Glutamatergic neuron (in vitro differentiated cells): Measurements from ENCODE around the gene FHIT. TPM values are rescaled to one million over a fixed set of nuclear protein-coding genes. Genes with fewer than 3 reads are reported as not detected.

ENCODE experiments used
- DNase-seq: peaks from one replicate; pipeline ENCODE4 v3.0.0; 2022
- H3K27ac Mint-ChIP-seq: one replicate; pipeline ENCODE4 v1.8.0; 2020; ENCODE audit warnings: mild to moderate bottlenecking, mixed read lengths, inconsistent platforms; ENCODE audit not compliant: unreplicated experiment
- H3K27me3 Mint-ChIP-seq: one replicate; pipeline ENCODE4 v1.8.0; 2020; ENCODE audit warnings: mild to moderate bottlenecking, moderate library complexity, mixed read lengths, inconsistent platforms; ENCODE audit not compliant: unreplicated experiment
- H3K36me3 Mint-ChIP-seq: one replicate; pipeline ENCODE4 v1.8.0; 2020; ENCODE audit warnings: mild to moderate bottlenecking, mixed read lengths, inconsistent platforms; ENCODE audit not compliant: unreplicated experiment
- H3K4me1 Mint-ChIP-seq: one replicate; pipeline ENCODE4 v1.8.0; 2020; ENCODE audit warnings: mild to moderate bottlenecking, low read depth, mixed read lengths, inconsistent platforms; ENCODE audit not compliant: unreplicated experiment
- H3K4me3 Mint-ChIP-seq: one replicate; pipeline ENCODE4 v1.8.0; 2020; ENCODE audit warnings: mild to moderate bottlenecking, mixed read lengths, inconsistent platforms; ENCODE audit not compliant: unreplicated experiment
- H3K9me3 Mint-ChIP-seq: one replicate; pipeline ENCODE4 v1.8.0; 2020; ENCODE audit warnings: mild to moderate bottlenecking, moderate library complexity, mixed read lengths, inconsistent platforms; ENCODE audit not compliant: unreplicated experiment
- CTCF ChIP-seq: fragments of 200-600 bp; sonication (generic); IDR thresholded peaks from one replicate; pipeline ENCODE4 v1.5.0; 2021; ENCODE audit not compliant: partially characterized antibody, unreplicated experiment
- total RNA-seq: library from RNA; stranded (reverse); fragmentation: NEBNext Ultra II Directional; extraction: Animal tissue kit (Norgen Biotek cat#: 25700); gene quantifications from one replicate; pipeline ENCODE4 v1.2.1, GENCODE V29; 2021; ENCODE audit not compliant: unreplicated experiment

FHIT gene
- total RNA-seq, 1 donor from 2014 or later = 15.2 TPM

GRCh38 chr3:60323180-60323579, 928.1 kb downstream of the FHIT start:
- no peaks in the 10 kb centered on the region for H3K4me1 Mint-ChIP-seq
- TF ChIP-seq CTCF = peak; percentile 49
- DNase-seq = no peak
- no peaks in the 10 kb centered on the region for H3K27me3 Mint-ChIP-seq
- no peak overlapping the region for H3K27ac Mint-ChIP-seq
- H3K9me3 Mint-ChIP-seq = no peaks in the 10 kb centered on the region
- no peaks in the 10 kb centered on the region for H3K36me3 Mint-ChIP-seq
- H3K4me3 Mint-ChIP-seq = no peak overlapping the region

- DNase-seq = no peak
- H3K4me3 Mint-ChIP-seq = no peak overlapping the region
- no peak overlapping the region for H3K27ac Mint-ChIP-seq
- H3K4me1 Mint-ChIP-seq = no peaks in the 10 kb centered on the region
- no peaks in the 10 kb centered on the region for H3K36me3 Mint-ChIP-seq
- H3K27me3 Mint-ChIP-seq = no peaks in the 10 kb centered on the region
- no peak for TF ChIP-seq CTCF
- no peaks in the 10 kb centered on the region for H3K9me3 Mint-ChIP-seq
Observed at GRCh38 chr3:60322298-60322856, 928.9 kb downstream of the FHIT start.

- no peak overlapping the region for H3K27ac Mint-ChIP-seq
- no peak for TF ChIP-seq CTCF
- no peaks in the 10 kb centered on the region for H3K4me1 Mint-ChIP-seq
- no peaks in the 10 kb centered on the region for H3K27me3 Mint-ChIP-seq
- H3K36me3 Mint-ChIP-seq = no peaks in the 10 kb centered on the region
- no peak for DNase-seq
- H3K4me3 Mint-ChIP-seq = no peak overlapping the region
- no peaks in the 10 kb centered on the region for H3K9me3 Mint-ChIP-seq
Observed at GRCh38 chr3:60319179-60319858, 931.9 kb downstream of the FHIT start.

- Mint-ChIP-seq H3K4me3 (no peak overlapping the region), H3K4me1 (no peaks in the 10 kb centered on the region), H3K9me3 (no peaks in the 10 kb centered on the region), H3K36me3 (no peaks in the 10 kb centered on the region), H3K27me3 (no peaks in the 10 kb centered on the region), H3K27ac (no peak overlapping the region)
- no peak for DNase-seq
- no peak for TF ChIP-seq CTCF
Observed at GRCh38 chr3:60316121-60316797, 935.0 kb downstream of the FHIT start.

GRCh38 chr3:60313951-60314461, 937.2 kb downstream of the FHIT start:
- no peaks in the 10 kb centered on the region for H3K27me3 Mint-ChIP-seq
- H3K4me1 Mint-ChIP-seq = peaks cover 8% of the 10 kb centered on the region
- H3K4me3 Mint-ChIP-seq = no peak overlapping the region
- no peak for TF ChIP-seq CTCF
- DNase-seq = no peak
- peaks cover 2% of the 10 kb centered on the region for H3K9me3 Mint-ChIP-seq
- H3K27ac Mint-ChIP-seq = no peak overlapping the region
- no peaks in the 10 kb centered on the region for H3K36me3 Mint-ChIP-seq
